ENCODE measurements around the gene DNAJC18. TPM values are rescaled to one million over a fixed set of nuclear protein-coding genes. Genes with fewer than 3 reads are reported as not detected.

DNAJC18 gene
- total and polyA plus RNA-seq, 2 of the 4 experiments (the other 2 are of a cell fraction), result 8.5 to 11.1 TPM

- Histone ChIP-seq H3K4me2 (ENCODE audit: low read depth, low read length) (no peak overlapping the region), H4K5ac (ENCODE audit: low read depth, low read length) (no peak overlapping the region), H3K4me1 (ENCODE audit: control insufficient read depth, insufficient read depth, low read length) (peaks cover 3% of the 10 kb centered on the region; the same call in 1 of the 2 replicates), H2BK15ac (ENCODE audit: low read depth, low read length) (no peak overlapping the region), H3K14ac (replicated peaks; ENCODE audit: low read depth, low read length) (no peak overlapping the region), H3K27me3 (ENCODE audit: control insufficient read depth, insufficient read depth, low read length) (no peaks in the 10 kb centered on the region), H3K4me3 (ENCODE audit: insufficient read depth, low read depth, low read length) (no peak overlapping the region), H2BK120ac (ENCODE audit: low read depth, low read length) (no peak overlapping the region), H4K91ac (ENCODE audit: insufficient read depth, low read depth, low read length) (no peak overlapping the region), H2AK9ac (replicated peaks; ENCODE audit: low read depth, low read length, poor library complexity) (no peak overlapping the region), H3K4ac (ENCODE audit: low read depth, low read length) (no peak overlapping the region), H4K20me1 (ENCODE audit: insufficient read depth, low read length) (no peaks in the 10 kb centered on the region), H2BK20ac (ENCODE audit: low read depth, low read length) (no peak overlapping the region), H3K27ac (ENCODE audit: insufficient read depth, low read length) (no peak overlapping the region), H3K9me3 (ENCODE audit: control insufficient read depth, insufficient read depth, low read length) (no peaks in the 10 kb centered on the region), H3K36me3 (ENCODE audit: control insufficient read depth, insufficient read depth, low read length) (peaks cover 2% of the 10 kb centered on the region; the same call in 1 of the 2 replicates), H4K8ac (ENCODE audit: low read depth in 2 of 2, low read length in 2 of 2) (no peak overlapping the region), H3K9me1 (ENCODE audit: insufficient read depth, low read length) (no peaks in the 10 kb centered on the region), H3K79me1 (ENCODE audit: low read depth in 1 of 2, low read length in 2 of 2) (no peaks in the 10 kb centered on the region), H3K9ac (ENCODE audit: low read depth, low read length) (no peak overlapping the region), H3K56ac (ENCODE audit: extremely low read depth, insufficient read depth, low read length) (no peak overlapping the region), H2AFZ (replicated peaks; ENCODE audit: low read length, poor library complexity) (no peak overlapping the region), H2BK5ac (ENCODE audit: low read depth, low read length, poor library complexity, severe bottlenecking) (no peak overlapping the region), H3K18ac (ENCODE audit: low read depth, low read length) (no peak overlapping the region), H3K23ac (ENCODE audit: low read depth, low read length) (no peak overlapping the region), H2AK5ac (ENCODE audit: low read depth, low read length) (no peak overlapping the region)
- ATAC-seq (ENCODE audit: low read depth) (no peak), DNase-seq (no peak)
- POLR2A ChIA-PET (ENCODE audit: unreplicated experiment), result no interaction called here
- no peak for TF ChIP-seq CEBPB (IDR thresholded peaks at IDR 0.05; ENCODE audit: low read depth, low read length)
- no peak for TF ChIP-seq BHLHE40 (IDR thresholded peaks at IDR 0.05; ENCODE audit: low read depth, low read length)
- no peak for TF ChIP-seq MXI1 (IDR thresholded peaks at IDR 0.05; ENCODE audit: borderline replicate concordance, low read depth, low read length)
- no peak for TF ChIP-seq ELK1 (IDR thresholded peaks at IDR 0.05; ENCODE audit: borderline replicate concordance, low read depth, low read length)
- no peak for TF ChIP-seq CHD1 (IDR thresholded peaks at IDR 0.05; ENCODE audit: low read depth, low read length)
- no peak for TF ChIP-seq MAFK (IDR thresholded peaks at IDR 0.05; ENCODE audit: low read depth, low read length)
- no peak for TF ChIP-seq FOS (IDR thresholded peaks at IDR 0.05; ENCODE audit: low read depth, low read length)
- TF ChIP-seq USF2 (IDR thresholded peaks at IDR 0.05; ENCODE audit: low read depth, low read length), result no peak
- TF ChIP-seq RCOR1 (IDR thresholded peaks at IDR 0.05; ENCODE audit: insufficient replicate concordance, low read length), result no peak
- no peak for TF ChIP-seq POLR2A (IDR thresholded peaks at IDR 0.05; ENCODE audit: low read depth, low read length)
- WGBS, 2 experiments (ENCODE audit: extremely low coverage in 2 of 2, insufficient read length in 1 of 2), result no CpG with 5 or more reads among the region's 3 CpGs
- no TSS peak for BruUV-seq (replicated peaks)
- dilution Hi-C loops (cut with HindIII; ENCODE audit: low sequenced_read_pairs, unreplicated experiment) (no loop called here), intact Hi-C loops (cut with micrococcal nuclease) (no loop called here), in situ Hi-C loops (cut with MboI; ENCODE audit: low sequenced_read_pairs) (no loop called here)
- CTCF ChIA-PET, result no interaction called here
Observed at GRCh38 chr5:139382807-139383206, 56.5 kb downstream of the DNAJC18 start.
